Measurements from ENCODE around the gene DCAF4L1.
A peak's percentile ranks its signal among the peaks of the same experiment; 100 is the strongest.

Gene DCAF4L1

DNA sequence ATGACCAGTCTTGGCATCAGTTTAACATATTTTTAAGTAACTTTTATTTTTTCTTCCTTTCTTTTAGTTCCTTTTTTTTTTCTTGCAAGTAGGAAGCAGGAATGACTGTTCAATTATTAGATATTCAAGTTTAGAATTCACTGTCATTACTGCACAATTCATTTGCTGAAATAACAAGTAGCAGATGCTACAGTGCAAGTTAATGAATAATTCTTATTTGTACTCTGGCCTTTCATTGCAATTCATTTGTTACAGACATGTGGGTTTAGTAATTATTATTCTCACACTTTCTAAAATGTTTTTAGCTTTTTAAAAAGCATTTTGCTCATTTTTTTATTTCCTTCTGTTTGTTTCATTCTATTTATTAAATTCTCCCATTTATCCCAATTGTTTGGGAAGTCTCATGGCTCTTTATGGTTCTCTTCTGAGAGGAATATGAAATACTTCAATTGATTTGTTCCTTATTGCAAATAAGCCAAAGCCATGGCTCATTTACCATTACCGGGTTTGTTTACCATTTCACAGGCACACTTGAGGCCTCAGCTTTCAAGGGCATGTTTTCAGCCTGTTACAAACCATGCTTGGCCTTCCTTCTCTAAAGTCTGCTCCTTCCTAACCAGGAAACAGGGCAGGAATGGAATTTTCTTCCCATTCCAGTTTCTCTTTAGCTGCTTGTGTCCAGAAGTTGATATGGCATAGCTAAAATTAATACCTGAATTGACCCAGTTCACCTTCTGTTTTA lies 4.6 kb upstream of the DCAF4L1 start:
- H3K27me3 ChIP-seq (ENCODE audit: insufficient read depth, poor library complexity, severe bottlenecking) = no peaks in the 10 kb centered on the region
- peak overlapping the region; percentile 37 for H3K27ac ChIP-seq (replicated peaks)
- TF ChIP-seq, protein P1, sequence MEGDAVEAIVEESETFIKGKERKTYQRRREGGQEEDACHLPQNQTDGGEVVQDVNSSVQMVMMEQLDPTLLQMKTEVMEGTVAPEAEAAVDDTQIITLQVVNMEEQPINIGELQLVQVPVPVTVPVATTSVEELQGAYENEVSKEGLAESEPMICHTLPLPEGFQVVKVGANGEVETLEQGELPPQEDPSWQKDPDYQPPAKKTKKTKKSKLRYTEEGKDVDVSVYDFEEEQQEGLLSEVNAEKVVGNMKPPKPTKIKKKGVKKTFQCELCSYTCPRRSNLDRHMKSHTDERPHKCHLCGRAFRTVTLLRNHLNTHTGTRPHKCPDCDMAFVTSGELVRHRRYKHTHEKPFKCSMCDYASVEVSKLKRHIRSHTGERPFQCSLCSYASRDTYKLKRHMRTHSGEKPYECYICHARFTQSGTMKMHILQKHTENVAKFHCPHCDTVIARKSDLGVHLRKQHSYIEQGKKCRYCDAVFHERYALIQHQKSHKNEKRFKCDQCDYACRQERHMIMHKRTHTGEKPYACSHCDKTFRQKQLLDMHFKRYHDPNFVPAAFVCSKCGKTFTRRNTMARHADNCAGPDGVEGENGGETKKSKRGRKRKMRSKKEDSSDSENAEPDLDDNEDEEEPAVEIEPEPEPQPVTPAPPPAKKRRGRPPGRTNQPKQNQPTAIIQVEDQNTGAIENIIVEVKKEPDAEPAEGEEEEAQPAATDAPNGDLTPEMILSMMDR (IDR thresholded peaks at IDR 0.05; ENCODE audit: insufficient read depth, low read length) = no peak
- TF ChIP-seq SPI1 (IDR thresholded peaks at IDR 0.05; ENCODE audit: borderline replicate concordance, low read depth) (no peak), POLR2AphosphoS5 (IDR thresholded peaks at IDR 0.05; ENCODE audit: low read depth) (no peak), GABPA (IDR thresholded peaks at IDR 0.05; ENCODE audit: low read depth) (no peak)
- TF ChIP-seq, protein P2, sequence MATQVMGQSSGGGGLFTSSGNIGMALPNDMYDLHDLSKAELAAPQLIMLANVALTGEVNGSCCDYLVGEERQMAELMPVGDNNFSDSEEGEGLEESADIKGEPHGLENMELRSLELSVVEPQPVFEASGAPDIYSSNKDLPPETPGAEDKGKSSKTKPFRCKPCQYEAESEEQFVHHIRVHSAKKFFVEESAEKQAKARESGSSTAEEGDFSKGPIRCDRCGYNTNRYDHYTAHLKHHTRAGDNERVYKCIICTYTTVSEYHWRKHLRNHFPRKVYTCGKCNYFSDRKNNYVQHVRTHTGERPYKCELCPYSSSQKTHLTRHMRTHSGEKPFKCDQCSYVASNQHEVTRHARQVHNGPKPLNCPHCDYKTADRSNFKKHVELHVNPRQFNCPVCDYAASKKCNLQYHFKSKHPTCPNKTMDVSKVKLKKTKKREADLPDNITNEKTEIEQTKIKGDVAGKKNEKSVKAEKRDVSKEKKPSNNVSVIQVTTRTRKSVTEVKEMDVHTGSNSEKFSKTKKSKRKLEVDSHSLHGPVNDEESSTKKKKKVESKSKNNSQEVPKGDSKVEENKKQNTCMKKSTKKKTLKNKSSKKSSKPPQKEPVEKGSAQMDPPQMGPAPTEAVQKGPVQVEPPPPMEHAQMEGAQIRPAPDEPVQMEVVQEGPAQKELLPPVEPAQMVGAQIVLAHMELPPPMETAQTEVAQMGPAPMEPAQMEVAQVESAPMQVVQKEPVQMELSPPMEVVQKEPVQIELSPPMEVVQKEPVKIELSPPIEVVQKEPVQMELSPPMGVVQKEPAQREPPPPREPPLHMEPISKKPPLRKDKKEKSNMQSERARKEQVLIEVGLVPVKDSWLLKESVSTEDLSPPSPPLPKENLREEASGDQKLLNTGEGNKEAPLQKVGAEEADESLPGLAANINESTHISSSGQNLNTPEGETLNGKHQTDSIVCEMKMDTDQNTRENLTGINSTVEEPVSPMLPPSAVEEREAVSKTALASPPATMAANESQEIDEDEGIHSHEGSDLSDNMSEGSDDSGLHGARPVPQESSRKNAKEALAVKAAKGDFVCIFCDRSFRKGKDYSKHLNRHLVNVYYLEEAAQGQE (IDR thresholded peaks at IDR 0.05; ENCODE audit: insufficient replicate concordance, low read depth) = no peak
- no peak overlapping the region for H3K4me3 ChIP-seq (replicated peaks; ENCODE audit: insufficient read depth, low read length)
- DNase-seq (ENCODE audit: low read depth in 1 of 2, low spot score in 1 of 2) = no peak

DNA sequence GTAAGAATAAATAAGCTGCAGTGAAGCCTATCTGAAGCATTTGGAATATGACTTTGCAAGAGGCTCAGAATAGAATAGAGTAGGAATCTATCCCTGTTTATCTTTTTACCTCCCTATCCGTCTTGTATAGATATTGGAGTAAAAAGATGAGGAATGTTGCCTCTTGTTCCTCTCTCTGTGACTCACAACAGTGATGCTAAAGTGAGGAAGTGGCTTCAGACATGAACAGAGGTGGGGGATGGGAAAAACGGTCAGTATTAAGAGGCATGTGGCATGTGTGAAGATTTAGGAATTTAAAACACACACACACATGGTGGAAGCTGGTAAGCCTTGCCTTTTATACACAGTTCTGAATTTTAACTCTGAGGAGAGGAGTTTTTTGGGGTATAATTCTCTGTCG lies 3.8 kb upstream of the DCAF4L1 start:
- Histone ChIP-seq H3K4me3 (replicated peaks; ENCODE audit: insufficient read depth, low read length) (no peak overlapping the region), H3K27ac (replicated peaks) (peak overlapping the region; percentile 54), H3K27me3 (ENCODE audit: insufficient read depth, poor library complexity, severe bottlenecking) (no peaks in the 10 kb centered on the region)
- TF ChIP-seq, protein P1 (IDR thresholded peaks at IDR 0.05; ENCODE audit: insufficient read depth, low read length) = no peak
- TF ChIP-seq SPI1 (IDR thresholded peaks at IDR 0.05; ENCODE audit: borderline replicate concordance, low read depth) = peak; percentile 93
- peak in 1 of 2 experiments; percentile 63 for DNase-seq (ENCODE audit: low read depth in 1 of 2, low spot score in 1 of 2)

DNA sequence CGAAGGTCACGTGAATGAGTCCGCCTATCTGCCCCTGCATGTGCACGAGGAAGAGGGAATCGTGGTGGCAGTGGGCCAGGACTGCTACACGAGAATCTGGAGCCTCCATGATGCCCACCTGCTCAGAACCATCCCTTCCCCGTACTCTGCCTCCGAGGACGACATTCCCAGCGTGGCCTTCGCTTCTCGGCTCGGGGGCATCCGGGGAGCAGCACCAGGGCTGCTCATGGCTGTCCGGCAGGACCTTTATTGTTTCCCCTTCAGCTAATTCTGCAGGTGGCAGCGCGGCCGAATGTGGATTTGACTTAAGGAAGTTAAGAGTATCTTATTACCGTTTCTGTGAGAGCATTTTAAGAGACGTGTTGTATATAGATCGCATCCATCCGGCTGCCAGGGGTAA lies 1.2 kb downstream of the DCAF4L1 start:
- Histone ChIP-seq H3K27ac (replicated peaks) (no peak overlapping the region), H3K4me3 (replicated peaks; ENCODE audit: insufficient read depth, low read length) (no peak overlapping the region), H3K27me3 (ENCODE audit: insufficient read depth, poor library complexity, severe bottlenecking) (no peaks in the 10 kb centered on the region)
- TF ChIP-seq, protein P2 (IDR thresholded peaks at IDR 0.05; ENCODE audit: insufficient replicate concordance, low read depth) = no peak
- TF ChIP-seq POLR2AphosphoS5 (IDR thresholded peaks at IDR 0.05; ENCODE audit: low read depth) = no peak
- TF ChIP-seq SPI1 (IDR thresholded peaks at IDR 0.05; ENCODE audit: borderline replicate concordance, low read depth) = no peak
- no peak for TF ChIP-seq GABPA (IDR thresholded peaks at IDR 0.05; ENCODE audit: low read depth)
- TF ChIP-seq, protein P1 (IDR thresholded peaks at IDR 0.05; ENCODE audit: insufficient read depth, low read length) = no peak
- DNase-seq (ENCODE audit: low read depth in 1 of 2, low spot score in 1 of 2) = no peak

DNA sequence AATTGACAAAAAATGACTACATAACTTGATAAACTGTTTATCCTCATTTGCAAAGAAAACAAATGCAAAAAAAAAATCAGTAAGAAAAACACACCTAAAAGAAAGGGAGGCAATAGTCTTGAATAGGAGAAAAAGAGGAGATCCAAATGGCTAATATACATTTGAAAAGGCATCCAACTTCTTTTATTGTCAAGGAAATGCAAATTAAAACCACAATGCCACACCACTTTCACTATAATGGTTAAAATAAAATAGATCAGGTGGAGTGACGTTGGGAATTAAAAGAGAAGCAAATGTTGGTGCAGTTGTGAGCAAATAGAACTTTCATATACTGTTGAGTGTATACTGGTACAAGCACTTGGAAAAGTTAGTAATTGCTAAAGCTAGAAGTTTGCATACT lies 3.6 kb downstream of the DCAF4L1 start:
- no peaks in the 10 kb centered on the region for H3K27me3 ChIP-seq (ENCODE audit: insufficient read depth, poor library complexity, severe bottlenecking)
- no peak for DNase-seq (ENCODE audit: low read depth in 1 of 2, low spot score in 1 of 2)
- no peak overlapping the region for H3K4me3 ChIP-seq (replicated peaks; ENCODE audit: insufficient read depth, low read length)
- H3K27ac ChIP-seq (replicated peaks) = no peak overlapping the region
- TF ChIP-seq SPI1 (IDR thresholded peaks at IDR 0.05; ENCODE audit: borderline replicate concordance, low read depth) (no peak), POLR2AphosphoS5 (IDR thresholded peaks at IDR 0.05; ENCODE audit: low read depth) (no peak), GABPA (IDR thresholded peaks at IDR 0.05; ENCODE audit: low read depth) (no peak)
- TF ChIP-seq, protein P1 (IDR thresholded peaks at IDR 0.05; ENCODE audit: insufficient read depth, low read length) = no peak
- TF ChIP-seq, protein P2 (IDR thresholded peaks at IDR 0.05; ENCODE audit: insufficient replicate concordance, low read depth) = no peak
